GM21381 (cell line): ENCODE measurements around the gene RSPRY1.
"Not testable (repeated sequence)": the region's sequence is repeated elsewhere in the genome, so short reads cannot be mapped to it uniquely, and the experiment has no call there.

Experiments used
- ATAC-seq: cut with Tn5 transposase; IDR thresholded peaks from one replicate; pipeline ENCODE4 v1.9.1; 2021; ENCODE audit warnings: mild to moderate bottlenecking, moderate library complexity; ENCODE audit not compliant: unreplicated experiment

Gene RSPRY1

GRCh38 chr16:57252148-57252721, 66.1 kb downstream of the RSPRY1 start:
- ATAC-seq: no peak

- no peak for ATAC-seq
These were observed 67.3 kb downstream of the RSPRY1 start for GRCh38 chr16:57253466-57253865.

GRCh38 chr16:57255686-57256415, 69.7 kb downstream of the RSPRY1 start:
- no peak for ATAC-seq

- ATAC-seq: no peak
These were observed 70.7 kb downstream of the RSPRY1 start for GRCh38 chr16:57256601-57257395.

- no peak for ATAC-seq
These were observed 71.4 kb downstream of the RSPRY1 start for GRCh38 chr16:57257455-57258070.

- no peak for ATAC-seq
These were observed 72.2 kb downstream of the RSPRY1 start for GRCh38 chr16:57258226-57258909.

- no peak for ATAC-seq
These were observed 72.9 kb downstream of the RSPRY1 start for GRCh38 chr16:57258910-57259475.

- ATAC-seq: no peak
These were observed 74.3 kb downstream of the RSPRY1 start for GRCh38 chr16:57260294-57260929.

GRCh38 chr16:57261806-57262205, 75.7 kb downstream of the RSPRY1 start:
- ATAC-seq: no peak

- no peak for ATAC-seq
These were observed 76.9 kb downstream of the RSPRY1 start for GRCh38 chr16:57262841-57263540.

- no peak for ATAC-seq
These were observed 77.6 kb downstream of the RSPRY1 start for GRCh38 chr16:57263541-57264351.

GRCh38 chr16:57264381-57264780, 78.3 kb downstream of the RSPRY1 start:
- no peak for ATAC-seq

GRCh38 chr16:57264950-57265371, 78.8 kb downstream of the RSPRY1 start:
- no peak for ATAC-seq

GRCh38 chr16:57265850-57266530, 79.9 kb downstream of the RSPRY1 start:
- no peak for ATAC-seq

GRCh38 chr16:57266531-57267260, 80.6 kb downstream of the RSPRY1 start:
- ATAC-seq: no peak

GRCh38 chr16:57267343-57267742, 81.2 kb downstream of the RSPRY1 start:
- not testable (repeated sequence) for ATAC-seq
